ENCODE results near the gene PELI2.

Gene PELI2

GRCh38 chr14:56224691-56225681 lies 106.8 kb downstream of the PELI2 start:
- ATAC-seq (ENCODE audit: low read depth): no peak
- H3K4me1 ChIP-seq (ENCODE audit: insufficient read depth, poor library complexity, severe bottlenecking): no peaks in the 10 kb centered on the region
- H3K36me3 ChIP-seq (ENCODE audit: low read depth): no peaks in the 10 kb centered on the region
- no peak for DNase-seq (ENCODE audit: low spot score)
- H3K9me3 ChIP-seq (ENCODE audit: severe bottlenecking): no peaks in the 10 kb centered on the region
- no peak for TF ChIP-seq CTCF (IDR thresholded peaks at IDR 0.05; ENCODE audit: poor library complexity, severe bottlenecking)
- no peaks in the 10 kb centered on the region for H3K27me3 ChIP-seq (ENCODE audit: insufficient read depth, poor library complexity, severe bottlenecking)
- H3K4me3 ChIP-seq (ENCODE audit: severe bottlenecking): no peak overlapping the region
- no peak overlapping the region for H3K27ac ChIP-seq (ENCODE audit: poor library complexity, severe bottlenecking)

- no peaks in the 10 kb centered on the region for H3K9me3 ChIP-seq (ENCODE audit: severe bottlenecking)
- no peaks in the 10 kb centered on the region for H3K36me3 ChIP-seq (ENCODE audit: low read depth)
- no peak overlapping the region for H3K4me3 ChIP-seq (ENCODE audit: severe bottlenecking)
- TF ChIP-seq CTCF (IDR thresholded peaks at IDR 0.05; ENCODE audit: poor library complexity, severe bottlenecking): no peak
- no peaks in the 10 kb centered on the region for H3K27me3 ChIP-seq (ENCODE audit: insufficient read depth, poor library complexity, severe bottlenecking)
- no peaks in the 10 kb centered on the region for H3K4me1 ChIP-seq (ENCODE audit: insufficient read depth, poor library complexity, severe bottlenecking)
- DNase-seq (ENCODE audit: low spot score): no peak
- H3K27ac ChIP-seq (ENCODE audit: poor library complexity, severe bottlenecking): no peak overlapping the region
- no peak for ATAC-seq (ENCODE audit: low read depth)
These were observed 117.2 kb downstream of the PELI2 start for GRCh38 chr14:56235388-56235787.

- TF ChIP-seq CTCF (IDR thresholded peaks at IDR 0.05; ENCODE audit: poor library complexity, severe bottlenecking): no peak
- Histone ChIP-seq H3K4me3 (ENCODE audit: severe bottlenecking) (no peak overlapping the region), H3K4me1 (ENCODE audit: insufficient read depth, poor library complexity, severe bottlenecking) (no peaks in the 10 kb centered on the region), H3K36me3 (ENCODE audit: low read depth) (no peaks in the 10 kb centered on the region), H3K27me3 (ENCODE audit: insufficient read depth, poor library complexity, severe bottlenecking) (no peaks in the 10 kb centered on the region), H3K27ac (ENCODE audit: poor library complexity, severe bottlenecking) (no peak overlapping the region), H3K9me3 (ENCODE audit: severe bottlenecking) (no peaks in the 10 kb centered on the region)
- no peak for DNase-seq (ENCODE audit: low spot score)
- ATAC-seq (ENCODE audit: low read depth): no peak
These were observed 119.2 kb downstream of the PELI2 start for GRCh38 chr14:56237398-56237797.

- Histone ChIP-seq H3K4me3 (ENCODE audit: severe bottlenecking) (no peak overlapping the region), H3K4me1 (ENCODE audit: insufficient read depth, poor library complexity, severe bottlenecking) (peaks cover 9% of the 10 kb centered on the region), H3K27me3 (ENCODE audit: insufficient read depth, poor library complexity, severe bottlenecking) (no peaks in the 10 kb centered on the region), H3K27ac (ENCODE audit: poor library complexity, severe bottlenecking) (no peak overlapping the region), H3K9me3 (ENCODE audit: severe bottlenecking) (no peaks in the 10 kb centered on the region), H3K36me3 (ENCODE audit: low read depth) (no peaks in the 10 kb centered on the region)
- TF ChIP-seq CTCF (IDR thresholded peaks at IDR 0.05; ENCODE audit: poor library complexity, severe bottlenecking): no peak
- DNase-seq (ENCODE audit: low spot score): no peak
- ATAC-seq (ENCODE audit: low read depth): 0 out of 3 replicates have a peak, but pooled peaks have one; percentile 45
These were observed 123.2 kb downstream of the PELI2 start for GRCh38 chr14:56241461-56241860.

GRCh38 chr14:56243110-56243509 lies 124.9 kb downstream of the PELI2 start:
- Histone ChIP-seq H3K36me3 (ENCODE audit: low read depth) (no peaks in the 10 kb centered on the region), H3K4me3 (ENCODE audit: severe bottlenecking) (no peak overlapping the region), H3K4me1 (ENCODE audit: insufficient read depth, poor library complexity, severe bottlenecking) (peaks cover 9% of the 10 kb centered on the region), H3K27me3 (ENCODE audit: insufficient read depth, poor library complexity, severe bottlenecking) (no peaks in the 10 kb centered on the region), H3K9me3 (ENCODE audit: severe bottlenecking) (no peaks in the 10 kb centered on the region), H3K27ac (ENCODE audit: poor library complexity, severe bottlenecking) (no peak overlapping the region)
- DNase-seq (ENCODE audit: low spot score) (no peak), ATAC-seq (ENCODE audit: low read depth) (no peak)
- no peak for TF ChIP-seq CTCF (IDR thresholded peaks at IDR 0.05; ENCODE audit: poor library complexity, severe bottlenecking)

Data from RWPE2 (cell line).